Prostate gland (tissue), 2 donors: Measurements from ENCODE around the gene ANKEF1.

Source experiments
- CTCF ChIP-seq, 4 experiments: fragments of 200-600 bp in 2 of 4; fragments of 450-650 bp in 2 of 4; sonication (generic) in 2 of 4; IDR thresholded peaks; 1 replicate in 3 of 4; 2 replicates in 1 of 4; pipeline ENCODE4 v1.5.1; 2016 to 2019; ENCODE audit warnings: antibody characterized with exemption in 4 of 4, mild to moderate bottlenecking in 2 of 4, moderate library complexity in 2 of 4
- POLR2A ChIP-seq: fragments of 450-650 bp; IDR thresholded peaks from one replicate; pipeline ENCODE4 v1.6.1; 2016; ENCODE audit warnings: antibody characterized with exemption, mild to moderate bottlenecking
- POLR2AphosphoS5 ChIP-seq: sonication (generic); formaldehyde crosslinking; IDR thresholded peaks from one replicate; pipeline ENCODE4 v1.6.1; 2017; ENCODE audit warnings: antibody characterized with exemption

- TF ChIP-seq CTCF (IDR thresholded peaks at IDR 0.05) (peak; percentile 44 to 68 (median 58)), POLR2AphosphoS5 (peak; percentile 6), POLR2A (no peak)
These were observed 55.9 kb downstream of the ANKEF1 start for GRCh38 chr20:10090588-10091166.
